ENCODE results near the gene BMPER. TPM values are rescaled to one million over a fixed set of nuclear protein-coding genes. Genes with fewer than 3 reads are reported as not detected.

BMPER gene
- total RNA-seq, 1 donor from 2014 or later: 5.2 TPM

DNA sequence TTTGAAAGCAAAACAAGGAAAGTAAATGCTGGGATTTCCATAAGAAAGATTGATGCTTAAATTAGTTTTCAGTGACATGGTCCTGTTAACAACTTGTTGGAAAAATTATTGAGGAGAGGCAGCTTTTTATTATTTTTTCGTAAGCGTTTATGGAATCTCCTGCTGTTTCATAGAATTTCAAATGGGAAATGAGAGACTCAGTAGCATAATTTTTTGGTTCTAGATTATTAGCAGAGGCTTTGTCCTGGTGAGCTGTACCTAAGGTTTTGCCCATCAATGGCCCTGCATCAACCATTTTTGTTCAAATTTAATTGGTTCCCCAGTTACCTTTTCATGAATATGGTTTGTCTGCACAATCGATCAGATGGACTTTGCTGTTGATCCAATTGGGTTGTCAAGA is 205.7 kb downstream of the BMPER start:
- no peak overlapping the region for H3K27ac ChIP-seq
- H3K36me3 ChIP-seq: no peaks in the 10 kb centered on the region
- intact Hi-C loops (cut with DNase I): no loop called here
- no peak overlapping the region for H3K4me3 ChIP-seq
- H3K9me3 ChIP-seq: no peaks in the 10 kb centered on the region
- no peak for DNase-seq (ENCODE audit: extremely low spot score in 2 of 2)
- H3K4me1 ChIP-seq: no peaks in the 10 kb centered on the region
- no peaks in the 10 kb centered on the region for H3K27me3 ChIP-seq
- TF ChIP-seq POLR2AphosphoS5 (IDR thresholded peaks at IDR 0.05; ENCODE audit: insufficient read depth in 1 of 2, low read depth in 1 of 2) (no peak), POLR2A (IDR thresholded peaks at IDR 0.05) (no peak)
- TF ChIP-seq, protein P1, sequence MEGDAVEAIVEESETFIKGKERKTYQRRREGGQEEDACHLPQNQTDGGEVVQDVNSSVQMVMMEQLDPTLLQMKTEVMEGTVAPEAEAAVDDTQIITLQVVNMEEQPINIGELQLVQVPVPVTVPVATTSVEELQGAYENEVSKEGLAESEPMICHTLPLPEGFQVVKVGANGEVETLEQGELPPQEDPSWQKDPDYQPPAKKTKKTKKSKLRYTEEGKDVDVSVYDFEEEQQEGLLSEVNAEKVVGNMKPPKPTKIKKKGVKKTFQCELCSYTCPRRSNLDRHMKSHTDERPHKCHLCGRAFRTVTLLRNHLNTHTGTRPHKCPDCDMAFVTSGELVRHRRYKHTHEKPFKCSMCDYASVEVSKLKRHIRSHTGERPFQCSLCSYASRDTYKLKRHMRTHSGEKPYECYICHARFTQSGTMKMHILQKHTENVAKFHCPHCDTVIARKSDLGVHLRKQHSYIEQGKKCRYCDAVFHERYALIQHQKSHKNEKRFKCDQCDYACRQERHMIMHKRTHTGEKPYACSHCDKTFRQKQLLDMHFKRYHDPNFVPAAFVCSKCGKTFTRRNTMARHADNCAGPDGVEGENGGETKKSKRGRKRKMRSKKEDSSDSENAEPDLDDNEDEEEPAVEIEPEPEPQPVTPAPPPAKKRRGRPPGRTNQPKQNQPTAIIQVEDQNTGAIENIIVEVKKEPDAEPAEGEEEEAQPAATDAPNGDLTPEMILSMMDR (IDR thresholded peaks at IDR 0.05): no peak

DNA sequence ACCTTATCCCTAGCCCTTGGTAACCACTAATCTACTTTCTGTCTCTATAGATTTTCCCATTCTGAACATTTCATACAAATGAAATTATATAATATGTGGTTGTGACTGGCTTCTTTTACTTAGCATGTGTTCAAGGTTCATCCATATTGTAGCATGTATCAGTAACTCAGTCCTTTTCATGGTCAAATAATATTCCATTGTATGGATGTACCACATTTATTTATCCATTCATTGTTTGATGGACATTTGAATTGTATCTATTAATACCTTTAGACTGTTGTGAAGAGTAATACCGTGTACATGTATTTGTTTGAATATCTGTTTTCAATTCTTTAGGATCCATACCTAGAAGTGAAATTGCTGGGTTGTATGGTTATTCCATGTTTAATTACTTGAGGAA is 210.2 kb downstream of the BMPER start:
- intact Hi-C loops (cut with DNase I): no loop called here
- Histone ChIP-seq H3K27me3 (no peaks in the 10 kb centered on the region), H3K4me1 (no peaks in the 10 kb centered on the region), H3K27ac (no peak overlapping the region), H3K36me3 (no peaks in the 10 kb centered on the region), H3K4me3 (no peak overlapping the region), H3K9me3 (no peaks in the 10 kb centered on the region)
- no peak for DNase-seq (ENCODE audit: extremely low spot score in 2 of 2)
- TF ChIP-seq POLR2AphosphoS5 (IDR thresholded peaks at IDR 0.05; ENCODE audit: insufficient read depth in 1 of 2, low read depth in 1 of 2) (no peak), POLR2A (IDR thresholded peaks at IDR 0.05) (no peak)
- TF ChIP-seq, protein P1 (IDR thresholded peaks at IDR 0.05): no peak

DNA sequence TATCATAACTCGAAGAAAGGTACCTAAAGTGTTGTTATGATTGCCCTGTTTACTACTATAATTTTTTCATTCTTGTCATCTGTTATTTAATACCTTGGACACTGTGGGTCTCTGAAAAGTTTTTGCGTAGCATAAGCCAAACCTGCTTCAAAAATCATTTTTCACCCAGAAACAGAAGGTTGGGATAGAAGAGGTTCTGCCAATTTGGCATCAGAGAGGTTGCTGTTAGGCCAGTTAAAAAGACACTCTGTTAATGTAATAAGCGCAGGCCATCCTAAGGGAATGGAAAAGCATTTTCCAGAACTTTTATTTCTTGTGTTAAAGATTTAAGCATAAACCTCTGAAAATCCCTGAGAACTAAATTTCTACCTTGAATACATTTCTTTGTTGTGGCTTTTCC is 212.2 kb downstream of the BMPER start:
- no peak for DNase-seq (ENCODE audit: extremely low spot score in 2 of 2)
- H3K27ac ChIP-seq: no peak overlapping the region
- TF ChIP-seq, protein P1 (IDR thresholded peaks at IDR 0.05): no peak
- no peak for TF ChIP-seq POLR2AphosphoS5 (IDR thresholded peaks at IDR 0.05; ENCODE audit: insufficient read depth in 1 of 2, low read depth in 1 of 2)
- TF ChIP-seq POLR2A (IDR thresholded peaks at IDR 0.05): no peak
- H3K36me3 ChIP-seq: no peaks in the 10 kb centered on the region
- no peaks in the 10 kb centered on the region for H3K9me3 ChIP-seq
- H3K4me1 ChIP-seq: no peaks in the 10 kb centered on the region
- H3K4me3 ChIP-seq: no peak overlapping the region
- intact Hi-C loops (cut with DNase I): no loop called here
- no peaks in the 10 kb centered on the region for H3K27me3 ChIP-seq

DNA sequence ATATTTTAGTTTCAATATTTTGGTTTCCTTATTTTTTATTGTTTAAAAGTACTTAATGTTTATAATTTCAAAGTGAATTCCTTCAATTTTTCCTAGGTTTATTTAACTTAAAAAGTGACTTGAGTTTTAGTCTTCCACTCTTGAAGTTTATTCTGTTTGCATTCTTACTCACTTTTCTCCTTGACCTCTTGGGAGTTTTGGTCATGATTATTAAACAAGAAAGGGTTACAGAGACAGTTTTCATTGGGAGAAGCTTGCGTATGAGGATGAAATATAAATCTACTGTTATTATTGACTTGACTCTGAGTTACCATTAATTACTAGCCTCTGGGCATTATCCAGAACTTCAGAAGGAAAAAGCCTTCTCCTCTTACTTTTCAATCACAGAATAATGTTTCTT is 216.0 kb downstream of the BMPER start:
- no peaks in the 10 kb centered on the region for H3K9me3 ChIP-seq
- DNase-seq (ENCODE audit: extremely low spot score in 2 of 2): no peak
- H3K4me1 ChIP-seq: no peaks in the 10 kb centered on the region
- intact Hi-C loops (cut with DNase I): no loop called here
- H3K36me3 ChIP-seq: no peaks in the 10 kb centered on the region
- H3K4me3 ChIP-seq: no peak overlapping the region
- no peaks in the 10 kb centered on the region for H3K27me3 ChIP-seq
- no peak overlapping the region for H3K27ac ChIP-seq
- TF ChIP-seq POLR2AphosphoS5 (IDR thresholded peaks at IDR 0.05; ENCODE audit: insufficient read depth in 1 of 2, low read depth in 1 of 2): no peak

DNA sequence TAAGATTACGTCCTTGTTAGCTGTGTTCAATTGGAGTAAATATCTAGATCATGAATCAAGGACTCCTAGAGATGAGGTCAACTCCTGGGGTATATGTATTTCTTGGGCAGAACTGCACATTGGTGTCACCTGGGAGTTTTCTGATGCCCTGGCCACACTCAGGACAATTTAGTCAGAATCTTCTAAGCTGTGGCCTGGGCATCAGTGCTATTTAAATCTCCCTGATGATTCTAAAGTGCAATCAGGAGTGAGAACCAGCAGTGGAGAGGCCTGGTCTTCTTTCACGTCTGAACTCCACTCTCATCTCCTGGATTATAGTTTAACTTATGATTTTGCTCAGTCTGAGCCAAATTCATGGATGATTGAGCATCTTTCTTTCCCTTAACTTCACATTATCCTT is 218.0 kb downstream of the BMPER start:
- H3K27ac ChIP-seq: no peak overlapping the region
- no peak overlapping the region for H3K4me3 ChIP-seq
- no peaks in the 10 kb centered on the region for H3K9me3 ChIP-seq
- no peak for TF ChIP-seq POLR2A (IDR thresholded peaks at IDR 0.05)
- TF ChIP-seq, protein P1 (IDR thresholded peaks at IDR 0.05): no peak
- no peak for TF ChIP-seq POLR2AphosphoS5 (IDR thresholded peaks at IDR 0.05; ENCODE audit: insufficient read depth in 1 of 2, low read depth in 1 of 2)
- no peak for DNase-seq (ENCODE audit: extremely low spot score in 2 of 2)
- no peaks in the 10 kb centered on the region for H3K4me1 ChIP-seq
- H3K27me3 ChIP-seq: no peaks in the 10 kb centered on the region
- H3K36me3 ChIP-seq: no peaks in the 10 kb centered on the region
- intact Hi-C loops (cut with DNase I): no loop called here

DNA sequence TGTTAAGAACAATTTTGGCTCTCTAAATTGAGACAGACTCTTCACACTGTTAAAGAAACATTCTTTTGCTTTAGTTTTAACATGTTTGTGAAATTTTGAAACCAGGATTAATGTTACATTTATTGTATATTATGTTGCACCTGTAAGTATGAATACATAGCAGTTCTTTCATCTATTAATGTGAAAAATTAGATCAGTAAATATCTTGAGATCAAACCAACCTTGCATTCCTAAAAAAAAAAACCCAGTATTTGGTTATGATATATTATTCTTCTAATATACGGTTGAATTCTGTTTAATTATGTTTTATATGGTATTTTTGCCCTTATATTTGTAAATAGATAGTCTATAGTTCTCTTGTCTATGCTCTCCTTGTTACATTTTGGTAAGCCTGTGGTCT is 219.4 kb downstream of the BMPER start:
- TF ChIP-seq POLR2A (IDR thresholded peaks at IDR 0.05) (no peak), POLR2AphosphoS5 (IDR thresholded peaks at IDR 0.05; ENCODE audit: insufficient read depth in 1 of 2, low read depth in 1 of 2) (no peak)
- TF ChIP-seq, protein P1 (IDR thresholded peaks at IDR 0.05): no peak
- Histone ChIP-seq H3K4me3 (no peak overlapping the region), H3K27ac (no peak overlapping the region), H3K9me3 (no peaks in the 10 kb centered on the region), H3K27me3 (no peaks in the 10 kb centered on the region), H3K4me1 (no peaks in the 10 kb centered on the region), H3K36me3 (no peaks in the 10 kb centered on the region)
- intact Hi-C loops (cut with DNase I): no loop called here
- DNase-seq (ENCODE audit: extremely low spot score in 2 of 2): no peak

Data from vagina (tissue), 2 donors.